Esophagus muscularis mucosa (tissue), 4 donors: ENCODE results near the gene MLNR. TPM values are rescaled to one million over a fixed set of nuclear protein-coding genes. Genes with fewer than 3 reads are reported as not detected.

ENCODE experiments used
- DNase-seq: peaks from one replicate; pipeline ENCODE4 v3.0.0-alpha.2; 2017; ENCODE audit errors: extremely low spot score
- H3K27ac ChIP-seq, 4 donors: fragments of 200-600 bp; sonication (generic); replicated peaks in 1 of 4; 1 replicate in 3 of 4; 2 replicates in 1 of 4; pipeline ENCODE4 v1.5.1; 2016 to 2019; ENCODE audit warnings: mild to moderate bottlenecking in 1 of 4
- H3K27me3 ChIP-seq, 4 donors: fragments of 200-600 bp; sonication (generic); one replicate each; pipeline versions ENCODE4 v1.5.1 to v1.6.0; 2016 to 2019
- H3K36me3 ChIP-seq, 4 donors: fragments of 200-600 bp; sonication (generic); one replicate each; pipeline ENCODE4 v1.5.1; 2016 to 2019
- H3K4me1 ChIP-seq, 4 donors: fragments of 200-600 bp; sonication (generic); one replicate each; pipeline ENCODE4 v1.5.1; 2016 to 2019
- H3K4me3 ChIP-seq, 4 donors: fragments of 200-600 bp; sonication (generic); 1 replicate in 2 of 4; 2 replicates in 2 of 4; pipeline ENCODE4 v1.5.1; 2016 to 2019; ENCODE audit warnings: mild to moderate bottlenecking in 4 of 4, moderate library complexity in 1 of 4
- H3K9me3 ChIP-seq, 4 donors: fragments of 200-600 bp; sonication (generic); 1 replicate in 3 of 4; 2 replicates in 1 of 4; pipeline ENCODE4 v1.5.1; 2016 to 2019
- CTCF ChIP-seq, 3 experiments: fragments of 200-600 bp in 2 of 3; fragments of 450-650 bp in 1 of 3; sonication (generic) in 2 of 3; IDR thresholded peaks; one replicate each; pipeline ENCODE4 v1.5.1; 2017 to 2019; ENCODE audit warnings: antibody characterized with exemption in 3 of 3, mild to moderate bottlenecking in 2 of 3, moderate library complexity in 1 of 3
- EP300 ChIP-seq: sonication (generic); formaldehyde crosslinking; IDR thresholded peaks from one replicate; pipeline ENCODE4 v1.6.1; 2017; ENCODE audit warnings: antibody characterized with exemption
- POLR2A ChIP-seq: fragments of 450-650 bp; IDR thresholded peaks from one replicate; pipeline ENCODE4 v1.6.1; 2017; ENCODE audit warnings: antibody characterized with exemption, moderate library complexity, mild to moderate bottlenecking, low read depth
- POLR2AphosphoS5 ChIP-seq, 2 donors: sonication (generic); formaldehyde crosslinking; IDR thresholded peaks; one replicate each; pipeline ENCODE4 v1.6.1; 2017; ENCODE audit warnings: antibody characterized with exemption in 2 of 2
- WGBS: methylation state at CpG from one replicate; pipeline ENCODE4 v1.1.5; 2018; 5-methylcytosine and 5-hydroxymethylcytosine counted together
- intact Hi-C: fragments of 100-400 bp; cut with DNase I; formaldehyde crosslinking; loops from one replicate; pipeline ENCODE4 v1.15.1; 2023
- total RNA-seq, 4 donors: library from RNA; depleted of rRNA; stranded (reverse); fragments of >200 nt; gene quantifications; one replicate each; pipeline versions ENCODE4 v1.1.0 to v1.2.1, GENCODE V29; 2016

MLNR gene
- total RNA-seq, 4 donors from 2014 or later: 0.34 TPM; not detected in 3

GRCh38 chr13:49216334-49216733, 3.8 kb upstream of the MLNR start:
- no peaks in the 10 kb centered on the region for H3K9me3 ChIP-seq
- no peaks in the 10 kb centered on the region for H3K36me3 ChIP-seq
- WGBS: 100% methylated on average over 6 of the region's 6 CpGs
- no peak overlapping the region for H3K4me3 ChIP-seq
- peaks cover 10 to 24% (median 18%) of the 10 kb centered on the region in 4 donors for H3K4me1 ChIP-seq
- TF ChIP-seq CTCF (IDR thresholded peaks at IDR 0.05) (no peak), EP300 (no peak), POLR2A (no peak), POLR2AphosphoS5 (IDR thresholded peaks at IDR 0.05) (no peak)
- H3K27ac ChIP-seq: no peak overlapping the region
- DNase-seq: no peak
- H3K27me3 ChIP-seq: peaks cover 7 to 43% (median 22%) of the 10 kb centered on the region in 4 donors
- intact Hi-C loops: no loop called here

- no peak overlapping the region for H3K27ac ChIP-seq
- intact Hi-C loops: no loop called here
- H3K9me3 ChIP-seq: no peaks in the 10 kb centered on the region
- no peak overlapping the region for H3K4me3 ChIP-seq
- WGBS: 59% methylated on average over 17 of the region's 17 CpGs
- H3K36me3 ChIP-seq: no peaks in the 10 kb centered on the region
- no peak for TF ChIP-seq POLR2A
- TF ChIP-seq EP300: no peak
- no peak for TF ChIP-seq POLR2AphosphoS5 (IDR thresholded peaks at IDR 0.05)
- no peak for TF ChIP-seq CTCF (IDR thresholded peaks at IDR 0.05)
- H3K27me3 ChIP-seq: peaks cover 7 to 60% (median 27%) of the 10 kb centered on the region in 4 donors
- DNase-seq: peak; percentile 62
- H3K4me1 ChIP-seq: peaks cover 10 to 24% (median 19%) of the 10 kb centered on the region in 4 donors
Measured at GRCh38 chr13:49217962-49218492, 2.1 kb upstream of the MLNR start.

GRCh38 chr13:49218493-49219051, 1.6 kb upstream of the MLNR start:
- Histone ChIP-seq H3K27me3 (peaks cover 7 to 66% (median 27%) of the 10 kb centered on the region in 4 donors), H3K27ac (no peak overlapping the region), H3K9me3 (no peaks in the 10 kb centered on the region), H3K4me1 (peaks cover 10 to 24% (median 19%) of the 10 kb centered on the region in 4 donors), H3K4me3 (no peak overlapping the region), H3K36me3 (no peaks in the 10 kb centered on the region)
- TF ChIP-seq EP300 (no peak), POLR2AphosphoS5 (IDR thresholded peaks at IDR 0.05) (no peak)
- intact Hi-C loops: no loop called here
- DNase-seq: no peak
- 58% methylated on average over 22 of the region's 25 CpGs for WGBS

GRCh38 chr13:49219647-49220035, 497 bp upstream of the MLNR start:
- TF ChIP-seq CTCF (IDR thresholded peaks at IDR 0.05) (no peak), POLR2AphosphoS5 (IDR thresholded peaks at IDR 0.05) (no peak), EP300 (no peak), POLR2A (no peak)
- Histone ChIP-seq H3K9me3 (no peaks in the 10 kb centered on the region), H3K27me3 (peaks cover 7 to 72% (median 27%) of the 10 kb centered on the region in 4 donors), H3K27ac (no peak overlapping the region), H3K36me3 (no peaks in the 10 kb centered on the region), H3K4me1 (peaks cover 10 to 24% (median 19%) of the 10 kb centered on the region in 4 donors), H3K4me3 (peak overlapping the region; percentile 54 to 64 (median 56))
- DNase-seq: no peak
- 31% methylated on average over 9 of the region's 17 CpGs for WGBS
- intact Hi-C loops: no loop called here

GRCh38 chr13:49220856-49221589, 885 bp downstream of the MLNR start:
- no peaks in the 10 kb centered on the region for H3K36me3 ChIP-seq
- DNase-seq: no peak
- intact Hi-C loops: no loop called here
- no peak overlapping the region for H3K27ac ChIP-seq
- peaks cover 10 to 24% (median 19%) of the 10 kb centered on the region in 4 donors for H3K4me1 ChIP-seq
- peaks cover 7 to 72% (median 27%) of the 10 kb centered on the region in 4 donors for H3K27me3 ChIP-seq
- WGBS: 12% methylated on average over 37 of the region's 73 CpGs
- no peak for TF ChIP-seq POLR2AphosphoS5 (IDR thresholded peaks at IDR 0.05)
- no peak for TF ChIP-seq POLR2A
- no peak for TF ChIP-seq EP300
- no peak for TF ChIP-seq CTCF (IDR thresholded peaks at IDR 0.05)
- no peaks in the 10 kb centered on the region for H3K9me3 ChIP-seq
- peak overlapping the region; percentile 54 to 64 (median 56) for H3K4me3 ChIP-seq
